SK-N-MC (cell line): ENCODE data around the gene DNHD1.

Experiments
- EZH2 ChIP-seq: fragments of 200-600 bp; sonication (generic); IDR thresholded peaks from one replicate; pipeline ENCODE4 v1.6.1; 2017; ENCODE audit warnings: antibody characterized with exemption
- FOXP2 ChIP-seq: optimal IDR thresholded peaks from 2 replicates; pipeline ENCODE3; 2011; ENCODE audit warnings: mild to moderate bottlenecking, moderate library complexity; ENCODE audit not compliant: insufficient read depth; ENCODE audit errors: extremely low read length, control extremely low read depth
- POLR2AphosphoS5 ChIP-seq: IDR thresholded peaks from 2 replicates; pipeline ENCODE4 v1.6.1; 2012; ENCODE audit warnings: mild to moderate bottlenecking, low read depth, low read length, borderline replicate concordance

DNA sequence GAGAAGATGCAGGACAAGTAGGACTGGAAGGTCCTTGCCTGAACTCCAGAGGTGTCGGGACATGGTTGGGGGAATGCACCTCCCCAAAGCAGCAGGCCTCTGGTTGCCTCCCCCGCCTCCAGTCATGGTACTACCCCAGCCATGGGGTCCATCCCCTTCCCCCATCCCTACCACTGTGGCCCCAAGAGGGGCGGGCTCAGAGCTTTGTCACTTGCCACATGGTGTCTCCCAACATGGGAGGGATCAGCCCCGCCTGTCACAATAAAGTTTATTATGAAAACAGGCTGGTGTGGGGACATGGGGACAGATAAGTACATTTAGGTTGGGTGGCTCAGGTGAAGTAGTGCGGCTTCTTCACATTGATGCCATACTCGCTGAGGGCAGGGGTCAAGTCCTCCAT lies 113.5 kb downstream of the DNHD1 start:
- TF ChIP-seq POLR2AphosphoS5 = no peak
- TF ChIP-seq EZH2 = no peak
- no peak for TF ChIP-seq FOXP2
